NCI-H1105 (cell line): ENCODE data around the gene OPN1MW.
A peak's percentile ranks its signal among the peaks of the same experiment; 100 is the strongest.
"Not testable (repeated sequence)": the region's sequence is repeated elsewhere in the genome, so short reads cannot be mapped to it uniquely, and the experiment has no call there.

Experiments used
- DNase-seq: peaks from one replicate; lab custom pipeline; 2025; lab: John Stamatoyannopoulos, UW

Gene OPN1MW

GRCh38 chrX:154182296-154182695, at the start of gene OPN1MW:
OPN1MW (plus strand) TSS chrX:154182596; CDS start chrX:154182678, 82 bp downstream.
- not testable (repeated sequence) for DNase-seq

- DNase-seq = no peak
Measured at GRCh38 chrX:154135458-154136229, 46.8 kb upstream of the OPN1MW start.

GRCh38 chrX:154136627-154137161, 45.7 kb upstream of the OPN1MW start:
- peak; percentile 88 for DNase-seq

GRCh38 chrX:154138857-154139256, 43.5 kb upstream of the OPN1MW start:
- DNase-seq = no peak

- no peak for DNase-seq
Measured at GRCh38 chrX:154140206-154140605, 42.2 kb upstream of the OPN1MW start.

- DNase-seq = no peak
Measured at GRCh38 chrX:154140742-154141141, 41.7 kb upstream of the OPN1MW start.

GRCh38 chrX:154142386-154142785, 40.0 kb upstream of the OPN1MW start:
- DNase-seq = no peak

- DNase-seq = no peak
Measured at GRCh38 chrX:154142950-154143745, 39.2 kb upstream of the OPN1MW start.

- not testable (repeated sequence) for DNase-seq
Measured at GRCh38 chrX:154144010-154144409, 38.4 kb upstream of the OPN1MW start, which contains the start of gene OPN1LW. OPN1LW (plus strand) TSS chrX:154144243; CDS start chrX:154144284, 41 bp downstream.

- DNase-seq = not testable (repeated sequence)
Measured at GRCh38 chrX:154151030-154151429, 31.4 kb upstream of the OPN1MW start.

- DNase-seq = not testable (repeated sequence)
Measured at GRCh38 chrX:154156221-154156620, 26.2 kb upstream of the OPN1MW start.

- not testable (repeated sequence) for DNase-seq
Measured at GRCh38 chrX:154157207-154157606, 25.2 kb upstream of the OPN1MW start.

GRCh38 chrX:154159345-154159744, 23.1 kb upstream of the OPN1MW start:
- DNase-seq = not testable (repeated sequence)

- not testable (repeated sequence) for DNase-seq
Measured at GRCh38 chrX:154164902-154165301, 17.5 kb upstream of the OPN1MW start.

- not testable (repeated sequence) for DNase-seq
Measured at GRCh38 chrX:154168384-154168783, 14.0 kb upstream of the OPN1MW start.

GRCh38 chrX:154172535-154172943, 9.9 kb upstream of the OPN1MW start:
- not testable (repeated sequence) for DNase-seq

- not testable (repeated sequence) for DNase-seq
Measured at GRCh38 chrX:154174356-154174755, 8.0 kb upstream of the OPN1MW start.

- DNase-seq = not testable (repeated sequence)
Measured at GRCh38 chrX:154183794-154184193, 1.4 kb downstream of the OPN1MW start.

- not testable (repeated sequence) for DNase-seq
Measured at GRCh38 chrX:154192846-154193245, 10.4 kb downstream of the OPN1MW start.

- DNase-seq = not testable (repeated sequence)
Measured at GRCh38 chrX:154194316-154194715, 11.9 kb downstream of the OPN1MW start.

- not testable (repeated sequence) for DNase-seq
Measured at GRCh38 chrX:154196466-154196865, 14.1 kb downstream of the OPN1MW start.

- not testable (repeated sequence) for DNase-seq
Measured at GRCh38 chrX:154209670-154210418, 27.4 kb downstream of the OPN1MW start.
